Measurements from ENCODE around the gene NEIL1. TPM values are rescaled to one million over a fixed set of nuclear protein-coding genes. Genes with fewer than 3 reads are reported as not detected.
"Not testable (repeated sequence)": the region's sequence is repeated elsewhere in the genome, so short reads cannot be mapped to it uniquely, and the experiment has no call there.

Gene NEIL1
- total and polyA plus RNA-seq, 3 donors from 2014 or later = 12.9 to 30.2 (median 19.8) TPM

DNA sequence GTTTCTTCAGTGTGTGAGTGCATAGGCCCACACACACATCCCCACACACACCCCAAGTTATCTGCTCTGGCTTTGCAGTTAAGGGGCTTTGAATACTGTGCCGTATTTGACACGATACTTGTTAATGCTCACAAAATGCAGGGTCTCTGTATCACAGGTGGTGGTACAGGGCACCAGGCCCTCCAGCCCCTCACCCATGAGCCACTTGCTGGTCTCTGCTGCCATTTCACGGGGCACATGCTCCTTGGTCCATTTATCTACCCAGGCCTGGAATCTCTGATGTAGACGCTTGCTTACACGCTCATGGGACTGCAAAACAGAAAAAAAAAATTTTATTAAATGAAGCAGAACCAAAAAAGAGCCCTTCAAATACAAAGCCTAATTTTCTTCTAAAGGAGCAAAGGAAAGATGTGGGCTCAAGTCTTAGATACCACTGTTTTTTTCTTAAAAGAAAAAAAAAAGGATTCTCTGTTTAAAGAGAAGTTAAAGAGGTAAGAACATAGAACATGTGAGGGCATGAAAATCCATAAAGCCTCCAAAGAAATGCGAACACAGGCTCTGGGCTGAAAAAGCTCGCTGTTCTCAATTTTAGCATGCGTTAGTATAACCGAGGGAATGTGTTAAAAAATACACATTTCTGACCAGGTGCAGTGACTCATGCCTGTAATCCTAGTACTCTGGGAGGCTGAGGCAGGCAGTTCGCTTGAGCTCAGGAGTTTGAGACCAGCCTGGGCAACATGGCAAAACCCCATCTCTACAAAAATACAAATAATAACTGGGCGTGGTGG is 25.3 kb downstream of the NEIL1 start:
- intact Hi-C loops (cut with DNase I; ENCODE audit: low total_unique reads) = no loop called here
- Histone ChIP-seq H3K27me3 (no peaks in the 10 kb centered on the region), H3K36me3 (ENCODE audit: low read depth, missing control alignments) (no peaks in the 10 kb centered on the region), H3K27ac (no peak overlapping the region), H3K4me3 (no peak overlapping the region), H3K9me3 (no peaks in the 10 kb centered on the region), H3K4me1 (peaks cover 11% of the 10 kb centered on the region)
- no peak for DNase-seq
- TF ChIP-seq, protein P1, sequence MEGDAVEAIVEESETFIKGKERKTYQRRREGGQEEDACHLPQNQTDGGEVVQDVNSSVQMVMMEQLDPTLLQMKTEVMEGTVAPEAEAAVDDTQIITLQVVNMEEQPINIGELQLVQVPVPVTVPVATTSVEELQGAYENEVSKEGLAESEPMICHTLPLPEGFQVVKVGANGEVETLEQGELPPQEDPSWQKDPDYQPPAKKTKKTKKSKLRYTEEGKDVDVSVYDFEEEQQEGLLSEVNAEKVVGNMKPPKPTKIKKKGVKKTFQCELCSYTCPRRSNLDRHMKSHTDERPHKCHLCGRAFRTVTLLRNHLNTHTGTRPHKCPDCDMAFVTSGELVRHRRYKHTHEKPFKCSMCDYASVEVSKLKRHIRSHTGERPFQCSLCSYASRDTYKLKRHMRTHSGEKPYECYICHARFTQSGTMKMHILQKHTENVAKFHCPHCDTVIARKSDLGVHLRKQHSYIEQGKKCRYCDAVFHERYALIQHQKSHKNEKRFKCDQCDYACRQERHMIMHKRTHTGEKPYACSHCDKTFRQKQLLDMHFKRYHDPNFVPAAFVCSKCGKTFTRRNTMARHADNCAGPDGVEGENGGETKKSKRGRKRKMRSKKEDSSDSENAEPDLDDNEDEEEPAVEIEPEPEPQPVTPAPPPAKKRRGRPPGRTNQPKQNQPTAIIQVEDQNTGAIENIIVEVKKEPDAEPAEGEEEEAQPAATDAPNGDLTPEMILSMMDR (IDR thresholded peaks at IDR 0.05) = no peak
- no peak for TF ChIP-seq POLR2A (IDR thresholded peaks at IDR 0.05)
- 90 to 97% methylated on average over 9 to 11 of the region's 11 CpGs for WGBS, 2 donors

DNA sequence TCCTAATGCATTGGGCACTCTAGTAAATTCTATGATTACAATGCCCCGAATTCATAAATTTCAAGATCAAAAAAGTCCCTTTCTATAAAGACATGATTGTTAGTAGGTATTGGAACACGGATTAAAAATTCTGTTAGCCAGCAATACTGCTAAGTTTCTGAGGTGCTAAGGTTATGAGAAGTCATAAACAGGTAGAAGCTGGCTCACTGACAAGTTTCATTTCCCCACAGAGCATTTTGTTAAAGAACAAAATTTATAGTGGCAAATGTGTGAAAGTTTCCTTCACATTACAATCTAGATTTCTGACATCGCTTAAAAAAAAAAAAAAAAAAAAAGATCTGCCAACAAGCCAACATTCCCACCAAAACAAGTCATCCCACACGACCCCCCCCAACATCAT is 33.9 kb downstream of the NEIL1 start:
- H3K36me3 ChIP-seq (ENCODE audit: low read depth, missing control alignments) = no peaks in the 10 kb centered on the region
- intact Hi-C loops (cut with DNase I; ENCODE audit: low total_unique reads) = no loop called here

DNA sequence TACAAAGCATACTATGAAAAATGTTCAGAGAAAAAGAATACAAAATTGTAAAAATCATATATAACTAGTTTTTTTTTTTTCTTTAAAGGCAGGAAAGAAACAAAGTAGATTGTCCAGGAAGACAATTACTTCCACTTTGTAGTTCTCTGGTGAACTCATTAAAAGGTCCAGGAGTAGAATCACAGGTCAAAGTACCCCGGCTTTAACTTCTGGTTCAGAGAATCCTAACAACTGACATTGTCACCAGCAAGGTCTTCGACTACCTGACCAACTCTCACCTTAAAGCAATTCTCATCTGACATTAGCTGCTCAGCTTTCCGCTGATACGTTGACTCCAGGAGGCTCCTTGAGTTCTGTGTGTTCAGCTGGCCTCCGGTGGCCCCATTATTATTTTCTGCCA is 37.1 kb downstream of the NEIL1 start:
- H3K9me3 ChIP-seq; intact Hi-C loops (cut with DNase I; ENCODE audit: low total_unique reads); DNase-seq; H3K4me1 ChIP-seq; H3K27ac ChIP-seq; H3K4me3 ChIP-seq; H3K36me3 ChIP-seq (ENCODE audit: low read depth, missing control alignments); H3K27me3 ChIP-seq: not testable (repeated sequence)
- WGBS, 2 donors = 92 to 97% methylated on average over 5 of the region's 5 CpGs

More for the DNA sequence above, 33.9 kb downstream of the NEIL1 start:
- no peaks in the 10 kb centered on the region for H3K9me3 ChIP-seq
- no peak overlapping the region for H3K27ac ChIP-seq
- peaks cover 7% of the 10 kb centered on the region for H3K4me1 ChIP-seq
- no peak for DNase-seq
- WGBS, 2 donors = 84 to 89% methylated on average over 4 of the region's 4 CpGs
- no peak for TF ChIP-seq POLR2A (IDR thresholded peaks at IDR 0.05)
- TF ChIP-seq, protein P1 (IDR thresholded peaks at IDR 0.05) = no peak
- no peaks in the 10 kb centered on the region for H3K27me3 ChIP-seq
- H3K4me3 ChIP-seq = no peak overlapping the region

DNA sequence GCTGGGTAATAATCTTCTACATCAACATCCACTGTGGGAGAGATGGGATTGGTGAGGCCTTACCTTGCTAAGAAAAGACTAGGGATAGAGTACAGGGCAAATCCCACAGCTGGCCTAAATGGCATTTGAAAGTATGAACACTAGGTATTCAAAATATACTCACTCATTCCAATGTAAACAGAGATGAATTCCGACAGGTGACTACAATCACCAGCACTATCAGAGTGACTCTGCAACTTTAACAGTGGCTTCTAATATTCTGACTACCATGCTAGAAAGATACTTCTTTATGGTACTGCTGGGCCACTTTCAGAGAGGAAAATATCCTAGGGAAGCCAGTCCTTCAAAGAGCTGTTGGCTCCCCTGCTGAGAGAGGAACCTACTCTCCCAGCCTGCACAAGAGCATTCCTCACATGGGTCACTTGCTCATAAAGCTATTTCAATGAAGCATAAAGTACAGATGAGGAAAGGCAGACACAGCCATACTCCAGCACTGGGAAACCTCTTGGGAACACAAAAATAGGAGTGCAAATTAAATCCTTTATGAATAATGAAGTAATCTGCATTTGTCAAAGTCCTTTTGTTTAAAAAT is 43.0 kb downstream of the NEIL1 start:
- no peaks in the 10 kb centered on the region for H3K36me3 ChIP-seq (ENCODE audit: low read depth, missing control alignments)
- 94 to 96% methylated on average over 1 of the region's 1 CpG for WGBS, 2 donors

DNA sequence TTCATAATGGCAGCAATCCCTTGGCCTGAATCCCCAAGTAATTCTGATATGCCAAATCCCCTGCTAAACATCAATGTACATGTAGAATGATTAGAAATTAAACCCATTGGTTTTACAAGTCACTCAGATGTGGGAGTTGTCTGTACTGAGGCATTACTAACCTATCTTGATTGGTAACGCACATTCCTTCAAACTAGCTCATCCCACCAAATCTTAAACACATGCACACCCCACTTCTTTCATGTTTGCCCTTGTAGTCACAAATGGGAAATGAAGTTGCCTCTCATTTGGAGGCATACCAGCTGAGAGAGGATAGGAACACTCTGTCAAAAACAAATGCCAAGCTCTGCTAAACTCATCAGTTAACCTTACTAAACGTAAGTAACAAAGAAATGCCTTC is 50.7 kb downstream of the NEIL1 start:
- H3K4me3 ChIP-seq = no peak overlapping the region
- intact Hi-C loops (cut with DNase I; ENCODE audit: low total_unique reads) = no loop called here
- 68 to 69% methylated on average over 2 of the region's 2 CpGs for WGBS, 2 donors
- no peaks in the 10 kb centered on the region for H3K9me3 ChIP-seq
- no peaks in the 10 kb centered on the region for H3K4me1 ChIP-seq
- DNase-seq = no peak
- H3K27me3 ChIP-seq = no peaks in the 10 kb centered on the region
- no peak for TF ChIP-seq POLR2A (IDR thresholded peaks at IDR 0.05)
- TF ChIP-seq, protein P1 (IDR thresholded peaks at IDR 0.05) = no peak
- no peak overlapping the region for H3K27ac ChIP-seq
- no peaks in the 10 kb centered on the region for H3K36me3 ChIP-seq (ENCODE audit: low read depth, missing control alignments)

More for the DNA sequence above, 43.0 kb downstream of the NEIL1 start:
- no peak for DNase-seq
- no peak overlapping the region for H3K27ac ChIP-seq
- no peaks in the 10 kb centered on the region for H3K4me1 ChIP-seq
- H3K9me3 ChIP-seq = no peaks in the 10 kb centered on the region
- H3K4me3 ChIP-seq = no peak overlapping the region
- H3K27me3 ChIP-seq = no peaks in the 10 kb centered on the region
- intact Hi-C loops (cut with DNase I; ENCODE audit: low total_unique reads) = no loop called here
- no peak for TF ChIP-seq POLR2A (IDR thresholded peaks at IDR 0.05)

All from testis (tissue), 3 donors.